ENCODE results near the gene GKN2. TPM values are rescaled to one million over a fixed set of nuclear protein-coding genes. Genes with fewer than 3 reads are reported as not detected.

The GKN2 gene
- total and polyA plus RNA-seq, 4 donors = 9.1 TPM; not detected in 3

DNA sequence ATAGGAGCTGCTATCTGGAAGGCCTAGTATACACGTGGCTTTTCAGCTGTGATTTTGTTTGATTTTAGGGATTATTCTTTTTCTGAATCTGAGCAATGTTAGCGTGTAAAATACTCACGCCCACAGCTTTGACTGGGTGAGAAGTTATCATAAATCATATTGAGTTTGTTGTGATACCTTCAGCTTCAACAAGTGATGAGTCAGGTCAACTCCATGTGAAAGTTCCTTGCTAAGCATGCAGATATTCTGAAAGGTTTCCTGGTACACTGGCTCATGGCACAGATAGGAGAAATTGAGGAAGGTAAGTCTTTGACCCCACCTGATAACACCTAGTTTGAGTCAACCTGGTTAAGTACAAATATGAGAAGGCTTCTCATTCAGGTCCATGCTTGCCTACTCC, 21.6 kb upstream of the GKN2 start, which contains the start of gene GKN1:
TSS of gene GKN1 (plus strand) at position 386 of the 400 bp plus-strand sequence. CDS start 42 bp downstream, outside the sequence.
- H3K27ac ChIP-seq (ENCODE audit: low read depth in 1 of 2, low read length in 2 of 2) = no peak within 1 kb of the TSS
- 71% methylated on average over 3 of the region's 3 CpGs for WGBS
- DNase-seq (ENCODE audit: low spot score) = no peak

DNA sequence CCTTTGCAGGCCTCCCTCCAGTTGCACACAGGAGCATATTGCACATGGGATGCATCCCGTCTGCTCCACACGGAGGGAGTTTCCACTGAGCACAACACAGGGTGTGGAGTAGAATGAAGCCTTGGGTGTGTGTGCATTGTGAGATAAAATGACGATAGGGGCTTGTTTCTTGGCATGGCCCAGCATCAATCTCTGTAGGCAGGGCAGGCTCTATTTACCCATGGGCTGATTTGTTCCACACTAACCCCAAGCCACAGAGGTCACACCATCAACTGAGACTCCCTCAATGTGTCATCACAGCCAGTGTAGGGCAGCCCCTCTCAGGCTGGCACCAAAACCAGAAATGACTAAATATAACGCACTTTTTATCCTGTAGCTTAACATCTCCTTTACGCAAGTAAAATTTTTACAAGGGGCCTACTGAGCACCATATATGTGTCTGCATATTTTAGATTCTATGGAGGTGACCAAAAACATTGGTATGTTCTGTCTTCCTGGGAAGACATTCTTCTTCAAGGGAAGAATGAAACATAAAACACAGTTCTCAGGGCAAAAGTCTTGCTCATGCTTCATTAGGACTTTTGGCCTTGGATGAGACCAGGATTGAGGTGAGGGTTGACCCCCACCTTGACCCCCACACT, 19.0 kb upstream of the GKN2 start:
- H3K27ac ChIP-seq (ENCODE audit: low read depth in 1 of 2, low read length in 2 of 2) = no peak overlapping the region
- H3K36me3 ChIP-seq (ENCODE audit: control insufficient read depth in 4 of 4, insufficient read depth in 3 of 4, low read depth in 1 of 4, low read length in 3 of 4) = no peaks in the 10 kb centered on the region
- 88% methylated on average over 5 of the region's 5 CpGs for WGBS
- H3K9ac ChIP-seq (ENCODE audit: low read depth in 1 of 2, low read length in 2 of 2) = no peak overlapping the region
- no peaks in the 10 kb centered on the region for H3K27me3 ChIP-seq (ENCODE audit: control insufficient read depth in 4 of 4, insufficient read depth in 4 of 4, low read length in 3 of 4)
- no peaks in the 10 kb centered on the region for H3K4me1 ChIP-seq (ENCODE audit: control insufficient read depth in 4 of 4, insufficient read depth in 4 of 4, low read length in 3 of 4)
- no peak for TF ChIP-seq NR2F2 (IDR thresholded peaks at IDR 0.05)
- TF ChIP-seq RAD21 (IDR thresholded peaks at IDR 0.05) = no peak
- TF ChIP-seq, protein P1, sequence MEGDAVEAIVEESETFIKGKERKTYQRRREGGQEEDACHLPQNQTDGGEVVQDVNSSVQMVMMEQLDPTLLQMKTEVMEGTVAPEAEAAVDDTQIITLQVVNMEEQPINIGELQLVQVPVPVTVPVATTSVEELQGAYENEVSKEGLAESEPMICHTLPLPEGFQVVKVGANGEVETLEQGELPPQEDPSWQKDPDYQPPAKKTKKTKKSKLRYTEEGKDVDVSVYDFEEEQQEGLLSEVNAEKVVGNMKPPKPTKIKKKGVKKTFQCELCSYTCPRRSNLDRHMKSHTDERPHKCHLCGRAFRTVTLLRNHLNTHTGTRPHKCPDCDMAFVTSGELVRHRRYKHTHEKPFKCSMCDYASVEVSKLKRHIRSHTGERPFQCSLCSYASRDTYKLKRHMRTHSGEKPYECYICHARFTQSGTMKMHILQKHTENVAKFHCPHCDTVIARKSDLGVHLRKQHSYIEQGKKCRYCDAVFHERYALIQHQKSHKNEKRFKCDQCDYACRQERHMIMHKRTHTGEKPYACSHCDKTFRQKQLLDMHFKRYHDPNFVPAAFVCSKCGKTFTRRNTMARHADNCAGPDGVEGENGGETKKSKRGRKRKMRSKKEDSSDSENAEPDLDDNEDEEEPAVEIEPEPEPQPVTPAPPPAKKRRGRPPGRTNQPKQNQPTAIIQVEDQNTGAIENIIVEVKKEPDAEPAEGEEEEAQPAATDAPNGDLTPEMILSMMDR (IDR thresholded peaks at IDR 0.05; ENCODE audit: low read depth, low read length, missing input control) = no peak
- no peak for TF ChIP-seq GABPA (IDR thresholded peaks at IDR 0.05 in 1 of 2, conservative IDR thresholded peaks at IDR 0.05 in 1 of 2)
- TF ChIP-seq, protein P2, sequence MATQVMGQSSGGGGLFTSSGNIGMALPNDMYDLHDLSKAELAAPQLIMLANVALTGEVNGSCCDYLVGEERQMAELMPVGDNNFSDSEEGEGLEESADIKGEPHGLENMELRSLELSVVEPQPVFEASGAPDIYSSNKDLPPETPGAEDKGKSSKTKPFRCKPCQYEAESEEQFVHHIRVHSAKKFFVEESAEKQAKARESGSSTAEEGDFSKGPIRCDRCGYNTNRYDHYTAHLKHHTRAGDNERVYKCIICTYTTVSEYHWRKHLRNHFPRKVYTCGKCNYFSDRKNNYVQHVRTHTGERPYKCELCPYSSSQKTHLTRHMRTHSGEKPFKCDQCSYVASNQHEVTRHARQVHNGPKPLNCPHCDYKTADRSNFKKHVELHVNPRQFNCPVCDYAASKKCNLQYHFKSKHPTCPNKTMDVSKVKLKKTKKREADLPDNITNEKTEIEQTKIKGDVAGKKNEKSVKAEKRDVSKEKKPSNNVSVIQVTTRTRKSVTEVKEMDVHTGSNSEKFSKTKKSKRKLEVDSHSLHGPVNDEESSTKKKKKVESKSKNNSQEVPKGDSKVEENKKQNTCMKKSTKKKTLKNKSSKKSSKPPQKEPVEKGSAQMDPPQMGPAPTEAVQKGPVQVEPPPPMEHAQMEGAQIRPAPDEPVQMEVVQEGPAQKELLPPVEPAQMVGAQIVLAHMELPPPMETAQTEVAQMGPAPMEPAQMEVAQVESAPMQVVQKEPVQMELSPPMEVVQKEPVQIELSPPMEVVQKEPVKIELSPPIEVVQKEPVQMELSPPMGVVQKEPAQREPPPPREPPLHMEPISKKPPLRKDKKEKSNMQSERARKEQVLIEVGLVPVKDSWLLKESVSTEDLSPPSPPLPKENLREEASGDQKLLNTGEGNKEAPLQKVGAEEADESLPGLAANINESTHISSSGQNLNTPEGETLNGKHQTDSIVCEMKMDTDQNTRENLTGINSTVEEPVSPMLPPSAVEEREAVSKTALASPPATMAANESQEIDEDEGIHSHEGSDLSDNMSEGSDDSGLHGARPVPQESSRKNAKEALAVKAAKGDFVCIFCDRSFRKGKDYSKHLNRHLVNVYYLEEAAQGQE (IDR thresholded peaks at IDR 0.05) = no peak
- TF ChIP-seq HNF4G (IDR thresholded peaks at IDR 0.05) = no peak
- TF ChIP-seq JUND (IDR thresholded peaks at IDR 0.05) = no peak
- no peak for TF ChIP-seq TAF1 (conservative IDR thresholded peaks at IDR 0.05)
- TF ChIP-seq FOXA2 (IDR thresholded peaks at IDR 0.05) = no peak
- H3K9me3 ChIP-seq (ENCODE audit: control insufficient read depth in 4 of 4, low read length in 3 of 4) = no peaks in the 10 kb centered on the region
- H3K4me3 ChIP-seq (ENCODE audit: low read depth in 1 of 3, low read length in 3 of 3) = no peak overlapping the region
- DNase-seq (ENCODE audit: low spot score) = no peak

More for the DNA sequence above, 21.6 kb upstream of the GKN2 start, which contains the start of gene GKN1:
- Histone ChIP-seq H3K27me3 (ENCODE audit: control insufficient read depth in 4 of 4, insufficient read depth in 4 of 4, low read length in 3 of 4) (no peaks in the 10 kb centered on the region), H3K36me3 (ENCODE audit: control insufficient read depth in 4 of 4, insufficient read depth in 3 of 4, low read depth in 1 of 4, low read length in 3 of 4) (no peaks in the 10 kb centered on the region), H3K9me3 (ENCODE audit: control insufficient read depth in 4 of 4, low read length in 3 of 4) (no peaks in the 10 kb centered on the region), H3K4me3 (ENCODE audit: low read depth in 1 of 3, low read length in 3 of 3) (no peak within 1 kb of the TSS), H3K4me1 (ENCODE audit: control insufficient read depth in 4 of 4, insufficient read depth in 4 of 4, low read length in 3 of 4) (no peaks in the 10 kb centered on the region), H3K9ac (ENCODE audit: low read depth in 1 of 2, low read length in 2 of 2) (no peak within 1 kb of the TSS)
- TF ChIP-seq FOXA1 (IDR thresholded peaks at IDR 0.05) (no peak), GABPA (IDR thresholded peaks at IDR 0.05 in 1 of 2, conservative IDR thresholded peaks at IDR 0.05 in 1 of 2) (no peak), RAD21 (IDR thresholded peaks at IDR 0.05) (no peak), SP1 (IDR thresholded peaks at IDR 0.05) (no peak), EGR1 (IDR thresholded peaks at IDR 0.05; ENCODE audit: low read depth in 2 of 2) (no peak), JUND (IDR thresholded peaks at IDR 0.05) (no peak), HNF4A (conservative IDR thresholded peaks at IDR 0.05) (no peak), NR2F2 (IDR thresholded peaks at IDR 0.05) (no peak), YY1 (IDR thresholded peaks at IDR 0.05) (no peak)
- TF ChIP-seq, protein P3, sequence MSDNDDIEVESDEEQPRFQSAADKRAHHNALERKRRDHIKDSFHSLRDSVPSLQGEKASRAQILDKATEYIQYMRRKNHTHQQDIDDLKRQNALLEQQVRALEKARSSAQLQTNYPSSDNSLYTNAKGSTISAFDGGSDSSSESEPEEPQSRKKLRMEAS (IDR thresholded peaks at IDR 0.05) = no peak
- TF ChIP-seq, protein P2 (IDR thresholded peaks at IDR 0.05) = no peak
